Central memory CD4-positive, alpha-beta T cell (primary cell): ENCODE data around the gene LRRC56.
A peak's percentile ranks its signal among the peaks of the same experiment; 100 is the strongest.

ENCODE experiments used
- DNase-seq: peaks from one replicate; pipeline ENCODE4 v3.0.0; 2022

LRRC56 gene

GRCh38 chr11:561148-562003 is 24.0 kb downstream of the LRRC56 start:
- DNase-seq, result no peak

DNA sequence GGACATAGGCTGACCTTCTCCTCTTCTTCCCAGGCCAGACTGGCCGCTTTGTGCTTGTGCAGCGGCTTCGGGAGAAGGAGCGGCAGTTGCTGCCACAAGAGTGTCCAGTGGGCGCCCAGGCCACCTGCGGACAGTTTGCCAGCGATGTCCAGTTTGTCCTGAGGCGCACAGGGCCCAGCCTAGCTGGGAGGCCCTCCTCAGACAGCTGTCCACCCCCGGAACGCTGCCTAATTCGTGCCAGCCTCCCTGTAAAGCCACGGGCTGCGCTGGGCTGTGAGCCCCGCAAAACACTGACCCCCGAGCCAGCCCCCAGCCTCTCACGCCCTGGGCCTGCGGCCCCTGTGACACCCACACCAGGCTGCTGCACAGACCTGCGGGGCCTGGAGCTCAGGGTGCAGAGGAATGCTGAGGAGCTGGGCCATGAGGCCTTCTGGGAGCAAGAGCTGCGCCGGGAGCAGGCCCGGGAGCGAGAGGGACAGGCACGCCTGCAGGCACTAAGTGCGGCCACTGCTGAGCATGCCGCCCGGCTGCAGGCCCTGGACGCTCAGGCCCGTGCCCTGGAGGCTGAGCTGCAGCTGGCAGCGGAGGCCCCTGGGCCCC is 24.8 kb downstream of the LRRC56 start:
- DNase-seq, result no peak

DNA sequence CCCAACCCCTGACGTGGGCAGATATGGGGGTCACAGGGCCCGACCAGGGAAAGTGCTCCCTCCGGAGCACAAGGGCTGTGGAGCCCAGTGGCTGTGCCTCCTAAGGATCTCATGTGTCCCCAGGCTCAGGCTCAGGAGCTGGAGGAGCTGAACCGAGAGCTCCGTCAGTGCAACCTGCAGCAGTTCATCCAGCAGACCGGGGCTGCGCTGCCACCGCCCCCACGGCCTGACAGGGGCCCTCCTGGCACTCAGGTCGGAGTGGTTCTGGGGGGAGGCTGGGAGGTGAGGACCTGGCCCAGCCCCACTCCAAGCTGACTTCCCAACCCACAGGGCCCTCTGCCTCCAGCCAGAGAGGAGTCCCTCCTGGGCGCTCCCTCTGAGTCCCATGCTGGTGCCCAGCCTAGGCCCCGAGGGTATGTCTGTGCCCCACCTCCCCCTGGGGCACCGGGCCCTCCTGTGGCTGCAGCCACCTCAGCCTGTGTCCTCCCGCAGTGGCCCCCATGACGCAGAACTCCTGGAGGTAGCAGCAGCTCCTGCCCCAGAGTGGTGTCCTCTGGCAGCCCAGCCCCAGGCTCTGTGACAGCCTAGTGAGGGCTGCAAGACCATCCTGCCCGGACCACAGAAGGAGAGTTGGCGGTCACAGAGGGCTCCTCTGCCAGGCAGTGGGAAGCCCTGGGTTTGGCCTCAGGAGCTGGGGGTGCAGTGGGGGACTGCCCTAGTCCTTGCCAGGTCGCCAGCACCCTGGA is 25.9 kb downstream of the LRRC56 start:
- no peak for DNase-seq

- DNase-seq, result no peak
Observed at GRCh38 chr11:563812-564578, 26.7 kb downstream of the LRRC56 start.

DNA sequence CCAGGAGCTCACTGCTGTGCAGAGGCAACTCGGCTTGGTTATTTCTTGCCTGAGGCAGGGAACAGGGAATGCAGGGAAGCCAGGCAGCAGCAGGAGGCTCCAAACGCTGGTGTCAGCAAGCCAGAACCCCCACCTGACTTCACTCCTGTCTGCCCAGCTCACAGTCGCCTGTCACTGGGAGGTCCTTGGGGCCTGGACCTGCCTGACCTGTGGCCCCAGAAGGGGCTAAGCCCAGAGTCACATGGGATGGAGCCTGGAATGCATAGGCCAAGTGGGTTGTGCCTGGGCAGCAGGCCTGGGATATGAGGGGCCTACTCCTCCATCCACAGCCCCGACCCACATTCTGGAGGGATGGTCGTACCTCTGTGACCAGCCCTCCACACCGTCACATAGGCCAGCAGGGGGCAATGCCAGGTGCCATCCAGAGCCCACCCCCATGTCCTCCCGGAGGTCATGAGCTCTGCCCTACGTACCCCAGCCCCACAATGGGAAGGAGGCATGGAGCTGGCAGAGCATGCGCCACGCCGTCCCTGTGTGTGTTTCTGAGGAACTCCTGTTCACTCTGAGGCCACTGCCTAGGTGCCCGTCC is 28.7 kb downstream of the LRRC56 start:
- DNase-seq, result no peak

- DNase-seq, result no peak
Observed at GRCh38 chr11:567011-567628, 29.8 kb downstream of the LRRC56 start.

GRCh38 chr11:567629-568292 is 30.4 kb downstream of the LRRC56 start:
- no peak for DNase-seq

GRCh38 chr11:568306-569157 is 31.2 kb downstream of the LRRC56 start:
- peak; percentile 96 for DNase-seq

DNA sequence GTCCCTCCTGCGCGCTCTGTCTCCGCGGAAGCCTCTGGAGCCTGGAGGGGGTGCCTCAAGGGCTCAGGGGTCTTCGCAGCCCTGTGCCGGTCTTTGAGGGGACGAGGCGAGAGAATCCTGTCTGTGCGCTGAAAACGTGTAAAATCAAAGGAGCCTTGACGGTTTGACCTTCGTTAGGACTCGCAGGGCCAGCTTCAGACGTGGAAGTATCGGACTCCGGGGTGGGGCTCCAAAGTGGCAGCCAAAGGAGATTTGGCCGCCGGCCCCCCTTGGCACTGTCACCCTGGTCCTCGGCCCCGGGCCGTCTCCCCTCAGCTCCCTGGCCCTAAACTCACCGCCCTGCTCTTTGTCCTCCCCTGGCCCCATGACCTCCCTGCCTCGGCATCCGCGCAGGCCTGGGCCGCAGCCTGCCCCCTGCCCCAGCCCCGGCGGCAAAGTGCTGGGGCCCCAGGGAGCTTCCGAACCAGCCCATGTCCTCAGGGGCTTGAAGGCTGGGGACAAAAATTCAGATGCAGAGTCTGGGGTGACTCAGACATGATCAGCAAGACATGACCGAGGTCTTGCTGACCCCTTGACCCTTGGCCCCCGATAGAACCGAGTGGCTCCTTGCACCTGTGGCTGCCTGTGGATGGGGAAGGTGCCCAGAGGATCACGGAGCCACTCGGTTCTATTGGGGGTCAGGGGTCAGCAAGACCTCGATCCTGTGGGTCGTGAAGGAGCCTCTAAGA is 32.0 kb downstream of the LRRC56 start:
- no peak for DNase-seq

DNA sequence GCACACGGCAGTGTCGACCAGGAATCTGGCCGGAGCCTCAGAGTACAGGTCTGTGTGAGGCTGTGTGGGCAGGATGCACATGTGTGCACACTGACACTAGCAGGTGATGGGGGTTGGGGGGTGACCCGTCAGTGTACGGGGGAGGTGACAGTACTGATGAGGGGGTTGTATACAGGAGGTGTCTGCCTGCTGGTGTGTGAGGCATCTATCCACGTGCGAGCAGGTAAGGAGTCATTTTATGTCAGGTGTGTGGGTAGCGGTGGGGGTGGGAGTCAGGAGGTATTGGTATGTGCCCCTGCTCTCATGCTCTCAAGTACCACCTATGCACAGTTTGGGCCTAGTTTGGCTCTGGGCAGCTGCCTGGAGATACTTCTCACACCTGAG is 34.5 kb downstream of the LRRC56 start:
- DNase-seq, result no peak

- no peak for DNase-seq
Observed at GRCh38 chr11:573146-573759, 35.9 kb downstream of the LRRC56 start.

- peak; percentile 48 for DNase-seq
Observed at GRCh38 chr11:574031-574570, 36.8 kb downstream of the LRRC56 start.

DNA sequence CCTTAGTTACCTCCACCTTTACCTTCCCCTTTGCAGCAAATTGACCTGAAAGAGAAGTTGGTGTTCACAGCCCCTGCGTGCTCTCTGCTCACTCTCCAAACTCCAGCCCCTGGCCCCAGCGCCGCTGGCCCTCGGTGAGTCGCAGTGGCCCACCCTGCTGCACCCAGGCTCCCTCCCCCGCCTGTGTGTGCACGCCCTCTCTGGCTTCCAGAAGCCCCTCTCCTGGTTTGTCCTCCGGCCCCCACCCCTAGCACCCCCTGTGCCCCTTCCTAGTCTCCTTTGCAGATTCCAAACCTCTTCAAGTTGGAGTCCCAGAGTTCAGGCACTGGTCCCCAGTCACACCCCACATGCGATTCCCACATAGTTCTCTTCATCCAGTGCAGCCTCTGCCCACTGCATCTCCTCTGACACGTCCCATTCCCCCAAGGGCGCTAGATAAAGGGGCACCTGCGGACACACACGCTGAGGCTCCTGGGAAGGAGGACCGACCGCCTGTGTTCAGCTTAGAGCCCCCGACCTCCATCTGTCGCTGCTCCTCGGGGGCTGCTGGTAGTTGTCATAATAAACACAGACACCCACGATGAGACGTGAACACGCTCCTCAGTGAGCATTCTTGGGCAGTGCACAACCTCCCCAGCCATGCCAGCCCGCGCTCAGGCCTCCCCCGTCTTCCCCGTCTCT is 37.4 kb downstream of the LRRC56 start:
- DNase-seq, result no peak

DNA sequence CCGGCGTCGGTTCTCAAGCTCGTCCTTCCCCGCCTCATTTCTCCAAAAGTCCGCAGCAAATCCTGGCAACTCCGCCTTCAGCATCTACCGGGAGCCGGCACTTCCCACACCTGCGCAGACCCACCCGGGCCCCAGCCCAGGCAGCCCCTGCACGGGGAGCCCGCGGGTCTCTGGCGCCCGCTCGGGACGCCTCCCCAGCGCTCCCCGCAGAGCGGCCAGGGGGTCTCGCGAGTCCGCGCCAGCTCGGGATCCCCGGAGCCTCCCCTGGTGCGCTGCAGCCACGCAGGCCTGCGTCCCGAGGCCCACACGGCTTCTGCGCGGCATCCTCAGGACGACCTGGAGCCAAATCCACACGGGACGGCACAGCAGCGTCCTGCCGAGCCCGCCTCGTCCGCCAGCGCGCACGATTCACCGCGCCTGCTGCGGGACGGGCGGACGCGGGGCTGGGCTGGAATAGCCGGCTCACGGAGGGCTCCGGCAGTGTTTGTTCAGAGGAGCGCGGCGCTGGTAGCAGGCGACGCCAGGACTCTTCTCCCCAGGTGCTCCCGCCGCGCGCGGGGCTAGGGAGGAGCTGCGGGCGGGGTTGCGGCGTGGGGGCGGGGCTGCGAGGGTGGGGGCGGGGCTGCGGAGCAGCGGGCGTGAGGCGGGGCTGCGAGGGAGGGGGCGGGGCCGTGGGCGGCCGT is 38.1 kb downstream of the LRRC56 start:
- no peak for DNase-seq

GRCh38 chr11:575996-576768 is 38.9 kb downstream of the LRRC56 start, which contains the start of gene PHRF1:
Gene PHRF1 (plus strand): TSS chr11:576470. CDS start chr11:581513, 5,043 bp downstream.
- peak; percentile 95 for DNase-seq

GRCh38 chr11:576811-577610 is 39.7 kb downstream of the LRRC56 start:
- DNase-seq, result no peak
